GM19099 (cell line): ENCODE data around the gene NLRP14.

Experiments used
- POLR2A ChIP-seq: IDR thresholded peaks from 3 replicates; pipeline ENCODE4 v1.6.1; 2011; ENCODE audit warnings: low read depth; ENCODE audit not compliant: insufficient read length; ENCODE audit errors: extremely low read depth

NLRP14 gene, protein sequence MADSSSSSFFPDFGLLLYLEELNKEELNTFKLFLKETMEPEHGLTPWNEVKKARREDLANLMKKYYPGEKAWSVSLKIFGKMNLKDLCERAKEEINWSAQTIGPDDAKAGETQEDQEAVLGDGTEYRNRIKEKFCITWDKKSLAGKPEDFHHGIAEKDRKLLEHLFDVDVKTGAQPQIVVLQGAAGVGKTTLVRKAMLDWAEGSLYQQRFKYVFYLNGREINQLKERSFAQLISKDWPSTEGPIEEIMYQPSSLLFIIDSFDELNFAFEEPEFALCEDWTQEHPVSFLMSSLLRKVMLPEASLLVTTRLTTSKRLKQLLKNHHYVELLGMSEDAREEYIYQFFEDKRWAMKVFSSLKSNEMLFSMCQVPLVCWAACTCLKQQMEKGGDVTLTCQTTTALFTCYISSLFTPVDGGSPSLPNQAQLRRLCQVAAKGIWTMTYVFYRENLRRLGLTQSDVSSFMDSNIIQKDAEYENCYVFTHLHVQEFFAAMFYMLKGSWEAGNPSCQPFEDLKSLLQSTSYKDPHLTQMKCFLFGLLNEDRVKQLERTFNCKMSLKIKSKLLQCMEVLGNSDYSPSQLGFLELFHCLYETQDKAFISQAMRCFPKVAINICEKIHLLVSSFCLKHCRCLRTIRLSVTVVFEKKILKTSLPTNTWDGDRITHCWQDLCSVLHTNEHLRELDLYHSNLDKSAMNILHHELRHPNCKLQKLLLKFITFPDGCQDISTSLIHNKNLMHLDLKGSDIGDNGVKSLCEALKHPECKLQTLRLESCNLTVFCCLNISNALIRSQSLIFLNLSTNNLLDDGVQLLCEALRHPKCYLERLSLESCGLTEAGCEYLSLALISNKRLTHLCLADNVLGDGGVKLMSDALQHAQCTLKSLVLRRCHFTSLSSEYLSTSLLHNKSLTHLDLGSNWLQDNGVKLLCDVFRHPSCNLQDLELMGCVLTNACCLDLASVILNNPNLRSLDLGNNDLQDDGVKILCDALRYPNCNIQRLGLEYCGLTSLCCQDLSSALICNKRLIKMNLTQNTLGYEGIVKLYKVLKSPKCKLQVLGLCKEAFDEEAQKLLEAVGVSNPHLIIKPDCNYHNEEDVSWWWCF

GRCh38 chr11:7020183-7020917 lies at the start of gene NLRP14, which contains the start of gene ZNF214:
NLRP14 (plus strand) TSS chr11:7020479; CDS start chr11:7038587, 18,108 bp downstream.
ZNF214 (minus strand) TSS chr11:7020346; CDS start chr11:7002835, 17,511 bp downstream.
- TF ChIP-seq POLR2A, result no peak

DNA sequence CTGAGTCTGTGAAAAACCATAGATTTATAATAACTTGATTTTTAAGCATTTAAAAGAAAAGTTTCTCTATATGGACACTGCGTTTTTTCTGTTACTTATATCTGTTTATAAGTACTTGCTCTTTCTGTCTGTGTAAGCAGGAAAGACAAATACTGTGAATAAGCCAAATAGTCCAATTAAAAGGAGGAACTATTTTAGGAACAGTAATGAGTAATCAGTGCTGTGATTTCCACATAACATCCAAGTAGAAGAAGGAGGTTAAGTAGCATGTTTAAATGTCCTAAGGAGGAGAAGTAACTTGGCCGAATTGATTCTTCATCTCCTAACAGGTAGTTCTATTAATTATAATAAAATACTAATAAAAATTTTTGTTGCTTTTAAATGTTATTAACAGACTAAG lies 40.9 kb upstream of the NLRP14 start:
- TF ChIP-seq POLR2A, result no peak

DNA sequence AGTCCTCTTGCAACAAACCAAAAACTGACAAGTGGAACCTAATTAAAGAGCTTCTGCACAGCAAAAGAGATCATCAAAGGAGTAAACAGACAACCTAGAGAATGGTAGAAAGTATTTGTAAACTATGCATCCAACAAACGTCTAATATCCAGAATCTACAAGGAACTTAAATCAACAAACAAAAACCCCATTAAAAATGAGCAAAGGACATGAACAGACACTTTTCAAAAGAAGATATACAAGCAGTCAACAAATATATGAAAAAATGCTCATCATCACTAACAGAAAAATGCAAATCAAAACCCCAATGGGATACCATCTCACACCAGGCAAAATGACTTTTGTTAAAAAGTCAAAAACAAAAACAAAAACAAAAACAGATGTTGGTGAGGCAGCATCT lies 33.8 kb upstream of the NLRP14 start:
- no peak for TF ChIP-seq POLR2A

GRCh38 chr11:6988506-6988905 lies 31.8 kb upstream of the NLRP14 start:
- no peak for TF ChIP-seq POLR2A

- TF ChIP-seq POLR2A, result no peak
Observed at GRCh38 chr11:6991227-6991626, 29.1 kb upstream of the NLRP14 start.

- TF ChIP-seq POLR2A, result no peak
Observed at GRCh38 chr11:6992026-6992425, 28.3 kb upstream of the NLRP14 start.

DNA sequence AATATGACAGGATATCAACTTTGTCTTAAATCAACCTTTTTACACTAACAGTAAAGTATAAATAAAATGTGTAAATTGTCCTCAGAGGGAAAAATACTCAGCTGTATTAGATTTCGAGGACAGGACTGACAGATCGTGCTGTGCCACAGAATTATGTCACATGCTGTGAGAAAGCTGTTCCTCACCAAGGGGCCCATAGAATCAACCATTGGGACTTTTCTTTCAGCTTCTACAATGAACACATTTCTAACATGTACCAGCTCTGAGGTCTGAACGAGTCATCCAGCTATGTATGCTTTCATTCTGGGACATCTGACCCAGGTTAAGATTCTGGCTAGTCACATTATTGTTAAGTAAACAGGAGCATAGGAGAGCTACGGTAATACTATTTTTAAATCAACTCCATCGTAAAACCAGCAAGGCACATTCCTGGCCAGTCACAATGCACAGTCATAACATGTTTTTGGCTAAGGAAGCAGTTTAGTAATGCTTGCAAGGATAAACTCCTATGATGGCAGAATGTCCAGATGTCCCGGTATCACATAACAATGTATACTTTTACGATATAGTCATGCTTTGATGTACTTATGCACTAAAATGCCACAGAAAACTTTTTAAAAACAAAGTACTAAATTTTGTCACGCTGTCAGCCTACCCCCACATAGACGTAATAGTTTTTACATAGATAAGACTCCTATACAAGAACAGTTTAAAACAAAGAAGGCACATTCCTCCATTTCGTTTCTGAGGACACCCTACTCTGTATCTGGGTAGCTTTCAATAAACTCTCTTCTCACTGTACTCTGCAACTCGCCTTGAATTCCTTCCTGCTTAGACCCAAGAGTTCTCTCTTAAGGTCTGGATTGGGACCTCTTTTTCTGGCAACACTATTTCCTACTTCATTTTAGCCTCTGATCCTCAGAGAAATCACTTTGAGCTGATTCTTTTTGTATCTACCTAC lies 27.5 kb upstream of the NLRP14 start:
- TF ChIP-seq POLR2A, result no peak

- TF ChIP-seq POLR2A, result no peak
Observed at GRCh38 chr11:6995703-6996102, 24.6 kb upstream of the NLRP14 start.

DNA sequence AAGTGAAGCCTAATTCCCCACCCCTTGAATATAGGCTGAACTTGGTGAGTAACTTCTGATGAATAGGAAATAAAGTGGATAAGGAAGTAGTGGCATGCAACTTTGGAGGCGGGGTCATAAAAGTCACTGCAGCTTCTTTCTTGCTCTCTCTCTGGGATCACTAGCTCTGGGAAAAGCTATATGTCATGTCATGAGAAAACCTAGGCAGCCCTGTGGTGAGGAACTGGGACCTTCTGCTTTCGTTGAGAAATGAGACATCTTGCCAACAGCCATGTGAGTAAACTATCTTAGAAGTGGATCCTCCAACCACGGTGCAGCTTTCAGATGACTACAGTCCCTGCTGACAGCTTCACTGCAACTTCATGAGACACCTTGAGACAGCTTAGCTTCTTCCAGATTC lies 15.8 kb upstream of the NLRP14 start:
- TF ChIP-seq POLR2A, result no peak

DNA sequence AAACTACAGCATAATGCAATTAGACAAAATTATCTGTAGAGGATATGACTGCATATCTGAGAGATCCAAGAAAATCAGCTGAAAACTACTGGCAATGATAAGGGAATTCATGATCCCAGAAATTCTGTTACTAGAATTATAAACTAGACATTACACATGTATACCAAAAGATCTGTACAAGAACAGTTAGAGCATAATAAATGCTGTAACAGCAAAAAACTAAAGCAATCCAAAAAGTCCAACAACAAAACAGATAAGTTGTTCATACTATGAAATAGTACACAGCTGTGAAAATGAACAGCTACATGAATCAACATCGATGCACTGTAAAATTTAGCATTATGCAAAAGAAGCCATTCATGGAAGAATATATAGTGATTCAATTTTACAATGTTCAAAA lies 6.2 kb upstream of the NLRP14 start:
- no peak for TF ChIP-seq POLR2A

DNA sequence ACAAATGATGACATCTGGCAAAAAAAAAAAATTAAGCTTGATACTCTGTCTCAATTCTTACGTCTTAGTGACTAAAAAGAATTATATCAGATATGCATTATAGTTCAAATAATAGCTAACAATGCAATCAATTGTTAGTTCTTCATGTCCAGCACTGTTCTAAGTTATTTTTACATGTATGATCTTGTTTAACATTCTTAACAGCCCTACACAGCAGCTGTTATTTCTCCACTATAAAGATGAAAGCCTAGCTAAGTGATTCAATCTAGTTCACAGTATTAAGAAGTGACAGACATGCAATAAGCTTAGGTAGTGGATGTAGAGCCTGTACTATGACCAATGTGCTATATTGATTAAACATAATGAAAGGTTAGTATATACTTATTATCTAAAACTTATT lies 4.3 kb upstream of the NLRP14 start:
- TF ChIP-seq POLR2A, result no peak

GRCh38 chr11:7019500-7020182 lies 638 bp upstream of the NLRP14 start:
- TF ChIP-seq POLR2A, result no peak

DNA sequence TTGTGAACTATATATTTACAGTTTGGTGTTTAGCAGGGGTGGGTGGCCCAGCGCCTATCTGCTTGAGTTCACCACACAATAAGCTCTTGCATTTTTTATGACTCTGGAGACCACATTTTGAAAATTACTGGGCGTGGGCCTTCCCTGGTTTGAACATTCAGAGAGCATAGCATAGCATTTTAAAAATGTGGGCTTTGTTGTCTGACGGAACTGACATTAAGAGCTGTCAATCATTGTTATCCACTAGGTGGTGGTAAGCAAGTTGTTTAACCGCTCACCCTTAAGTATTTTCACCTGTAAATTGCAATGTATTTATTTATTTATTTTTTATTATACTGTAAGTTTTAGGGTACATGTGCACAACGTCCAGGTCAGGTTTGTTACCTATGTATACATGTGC lies 1.0 kb downstream of the NLRP14 start:
- TF ChIP-seq POLR2A, result no peak
